ENCODE measurements around the gene FARS2.

Gene FARS2

DNA sequence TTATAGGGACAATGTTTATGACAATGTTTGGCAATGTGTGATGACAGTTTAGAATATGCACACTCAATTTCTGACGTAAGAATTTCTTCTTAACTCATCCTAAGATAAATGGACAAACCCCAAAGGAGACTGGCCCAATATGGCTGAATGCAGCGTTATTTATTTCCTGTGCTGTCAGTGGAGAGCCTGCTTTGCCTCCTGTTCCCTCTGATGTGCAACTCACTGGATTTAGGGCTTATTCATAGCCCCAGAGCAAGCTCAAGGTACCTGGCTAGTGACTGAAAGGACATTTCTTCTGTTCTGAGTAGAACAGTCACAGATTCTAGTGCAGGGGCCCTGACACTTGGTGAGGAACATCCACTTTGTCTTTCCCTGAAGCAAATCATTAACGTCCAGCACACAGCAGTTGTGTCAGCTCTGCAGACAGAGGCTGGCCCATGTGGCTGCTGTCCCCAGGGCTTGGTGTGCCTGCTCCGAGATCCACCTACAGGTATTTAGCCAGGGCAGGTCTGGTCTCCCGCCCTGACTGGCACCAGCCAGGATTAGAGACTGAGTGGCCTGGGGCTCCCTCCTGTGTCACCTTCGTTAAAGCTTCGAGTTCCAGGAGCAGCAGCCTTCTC, 64.8 kb downstream of the FARS2 start:
- no peak for DNase-seq

GRCh38 chr6:5328800-5329199, 67.5 kb downstream of the FARS2 start:
- DNase-seq: no peak

- DNase-seq: no peak
Observed at GRCh38 chr6:5331845-5332442, 70.6 kb downstream of the FARS2 start.

- no peak for DNase-seq
Observed at GRCh38 chr6:5333658-5334057, 72.3 kb downstream of the FARS2 start.

- DNase-seq: no peak
Observed at GRCh38 chr6:5334341-5334740, 73.0 kb downstream of the FARS2 start.

GRCh38 chr6:5335020-5335419, 73.7 kb downstream of the FARS2 start:
- no peak for DNase-seq

DNA sequence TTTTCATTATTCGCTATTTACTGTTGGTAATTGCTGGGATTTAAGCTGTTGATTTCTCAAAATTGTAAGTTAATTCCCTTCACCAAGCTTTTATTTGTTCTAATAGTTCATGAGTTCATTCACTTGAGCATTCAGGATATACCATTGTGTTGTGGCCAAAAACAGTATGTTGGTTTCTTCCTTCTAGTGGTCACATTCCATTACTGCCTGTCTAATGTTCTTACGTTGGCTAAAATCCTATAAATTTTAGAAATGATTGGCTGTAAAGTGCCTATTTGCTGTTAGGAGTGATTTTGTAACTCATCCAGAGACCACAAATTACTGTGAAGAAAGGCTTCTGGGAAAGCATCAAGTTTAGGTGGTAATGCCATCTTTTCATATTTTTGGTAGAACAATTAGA, 76.3 kb downstream of the FARS2 start:
- peak; percentile 16 for DNase-seq

DNA sequence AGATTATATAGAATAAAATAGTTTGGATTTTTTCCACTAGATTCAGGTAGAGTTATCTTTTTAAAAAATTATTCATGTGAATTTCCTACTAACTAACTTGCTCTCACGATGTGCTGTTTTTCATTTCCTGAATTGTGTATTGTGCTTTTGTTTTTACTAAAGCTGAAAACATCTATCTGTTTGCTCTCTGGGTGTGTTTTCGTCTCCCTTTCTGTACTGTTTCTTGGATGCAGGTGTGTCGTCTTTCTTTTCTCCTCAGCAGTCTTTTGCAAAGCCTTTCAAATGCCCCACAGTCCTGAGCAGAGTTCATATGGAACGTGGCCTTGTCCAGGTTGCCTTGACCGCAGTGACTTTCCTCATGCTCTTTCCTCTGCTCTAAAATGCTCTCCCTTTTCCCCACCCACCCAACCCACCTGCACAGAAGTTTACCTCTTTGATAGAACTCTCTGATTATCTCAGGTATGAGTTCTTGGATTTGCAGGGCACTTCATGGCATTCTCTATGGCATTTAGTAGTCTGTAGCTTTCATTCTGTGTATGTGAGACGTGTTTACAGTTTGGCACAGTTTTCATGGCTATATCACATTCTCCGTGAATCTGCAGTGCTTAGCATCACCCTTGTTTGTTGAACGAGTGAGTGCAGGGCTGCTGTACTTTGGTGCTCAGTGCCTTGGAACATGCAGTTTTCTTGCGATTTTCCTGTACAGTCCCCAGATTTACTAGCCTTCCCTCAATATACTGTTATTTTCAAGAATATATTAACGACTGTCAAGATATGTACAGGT, 77.1 kb downstream of the FARS2 start:
- DNase-seq: peak; percentile 31

DNA sequence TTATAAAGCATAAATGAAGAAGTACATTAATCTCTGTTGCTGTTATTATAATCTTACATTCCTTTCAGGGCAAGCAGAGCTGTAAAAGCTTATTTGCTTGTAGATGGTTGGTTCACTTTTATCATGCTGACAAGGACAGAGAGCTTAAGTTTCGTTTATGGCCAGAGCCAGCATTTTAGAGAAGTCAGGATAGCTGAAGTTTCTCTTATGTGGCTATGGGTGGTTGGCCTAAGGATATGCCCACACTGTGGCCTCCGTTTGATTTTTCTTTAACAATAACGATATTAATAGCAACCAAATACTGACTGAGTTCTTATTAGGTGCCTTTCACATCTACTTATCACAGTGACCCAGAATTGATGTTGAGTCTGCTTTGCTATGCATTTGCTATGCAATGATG, 78.5 kb downstream of the FARS2 start:
- no peak for DNase-seq

- no peak for DNase-seq
Observed at GRCh38 chr6:5341845-5342244, 80.5 kb downstream of the FARS2 start.

- DNase-seq: no peak
Observed at GRCh38 chr6:5343998-5344397, 82.7 kb downstream of the FARS2 start.

- no peak for DNase-seq
Observed at GRCh38 chr6:5345324-5345723, 84.0 kb downstream of the FARS2 start.

GRCh38 chr6:5351552-5352210, 90.4 kb downstream of the FARS2 start:
- no peak for DNase-seq

DNA sequence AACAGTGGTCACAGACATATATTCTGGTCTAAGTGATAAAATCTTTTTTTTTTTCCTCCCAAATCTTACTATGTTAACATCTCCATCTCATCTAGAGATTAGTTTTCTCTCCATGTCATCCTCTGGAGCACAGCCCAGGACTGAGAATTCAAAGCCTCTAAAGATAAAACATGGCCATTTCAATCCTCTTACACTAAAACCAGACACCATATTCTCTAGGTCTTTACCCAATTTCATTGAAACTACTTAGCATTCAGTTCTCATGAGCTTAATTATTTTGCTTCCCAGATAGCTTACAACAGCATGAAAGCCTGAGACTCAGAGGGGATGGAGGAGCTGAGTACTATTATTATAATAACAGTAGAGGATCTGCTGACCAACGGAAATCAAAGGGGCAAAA, 92.7 kb downstream of the FARS2 start:
- no peak for DNase-seq

DNA sequence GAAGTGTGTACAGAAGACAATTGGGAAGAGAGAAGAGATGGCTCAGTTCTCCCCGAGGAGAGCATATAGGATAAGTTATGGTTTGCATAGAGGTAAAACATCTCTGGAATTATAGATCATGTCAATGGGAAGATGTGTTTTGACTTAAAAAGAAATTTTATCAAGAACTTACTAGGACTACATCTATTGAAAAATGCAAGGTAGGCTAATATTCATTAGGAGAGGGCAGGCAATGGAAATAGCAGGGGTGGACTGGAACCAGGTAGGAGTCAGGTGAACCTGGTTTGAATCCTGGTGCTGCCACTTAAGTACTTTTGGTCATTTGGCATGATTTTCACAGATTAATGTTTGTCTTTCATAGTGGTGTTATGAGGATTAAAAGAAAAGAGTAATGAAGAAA, 96.2 kb downstream of the FARS2 start:
- DNase-seq: no peak

GRCh38 chr6:5359417-5359816, 98.1 kb downstream of the FARS2 start:
- DNase-seq: no peak

DNA sequence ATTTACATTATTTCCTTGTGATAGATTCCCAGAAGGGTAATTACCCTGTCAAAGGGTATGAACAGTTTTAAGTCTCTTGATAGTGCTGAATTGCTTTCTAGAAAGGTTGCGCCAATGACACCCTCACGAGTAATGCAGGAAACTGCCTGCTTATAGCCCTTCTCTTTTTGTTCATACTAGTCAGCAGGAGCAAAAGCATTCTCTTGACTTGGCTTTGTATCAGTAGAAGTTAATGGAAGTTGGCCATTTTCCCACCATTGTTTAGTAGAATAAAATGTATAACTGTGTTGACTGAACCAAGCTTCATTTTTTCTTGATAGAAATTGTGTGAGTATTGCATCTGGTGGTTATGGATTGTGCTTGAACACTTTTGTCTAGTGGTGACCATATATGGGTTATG, 100.1 kb downstream of the FARS2 start:
- DNase-seq: no peak

GRCh38 chr6:5365436-5366195, 104.3 kb downstream of the FARS2 start:
- DNase-seq: no peak

- no peak for DNase-seq
Observed at GRCh38 chr6:5366941-5367340, 105.6 kb downstream of the FARS2 start.

GRCh38 chr6:5367510-5367909, 106.2 kb downstream of the FARS2 start:
- no peak for DNase-seq

DNA sequence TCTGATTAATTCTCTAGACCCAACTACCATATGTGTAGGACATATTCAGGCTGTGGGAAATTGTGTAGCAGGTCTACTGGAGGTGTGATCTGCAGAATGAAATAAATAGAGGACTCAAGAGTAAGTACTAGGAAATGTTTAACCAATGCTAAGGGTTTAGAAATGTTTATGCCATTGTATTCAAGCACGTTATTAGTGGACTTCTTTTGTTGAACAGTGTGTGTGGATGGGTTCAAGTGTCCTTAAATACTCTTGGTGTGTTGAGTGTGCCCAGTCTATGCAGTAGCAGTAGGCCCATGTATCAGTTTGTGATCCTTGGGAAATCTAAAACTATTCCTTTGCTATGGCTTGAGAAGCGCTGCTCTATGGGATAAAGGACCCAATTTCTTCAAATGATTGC, 112.1 kb downstream of the FARS2 start:
- DNase-seq: no peak

DNA sequence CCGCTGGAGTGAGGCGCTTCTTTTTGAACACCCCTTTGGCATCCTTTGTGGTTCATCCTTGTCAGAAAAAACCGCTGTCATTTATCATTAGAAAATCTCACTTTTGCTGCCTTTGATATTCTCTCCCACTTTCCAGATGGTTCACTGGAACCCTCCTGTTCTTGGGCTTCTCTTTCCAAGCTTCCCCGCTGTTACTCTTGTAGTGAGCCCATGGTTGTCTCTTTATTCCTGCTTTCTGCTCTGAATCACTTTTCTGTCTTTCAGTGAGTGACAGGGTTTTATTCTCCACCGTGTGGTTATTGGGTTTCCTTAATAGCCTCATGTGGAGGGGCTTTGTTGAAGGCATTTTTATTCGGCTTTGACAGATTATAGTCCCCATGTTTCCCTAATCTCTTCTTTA, 117.0 kb downstream of the FARS2 start:
- DNase-seq: no peak

DNA sequence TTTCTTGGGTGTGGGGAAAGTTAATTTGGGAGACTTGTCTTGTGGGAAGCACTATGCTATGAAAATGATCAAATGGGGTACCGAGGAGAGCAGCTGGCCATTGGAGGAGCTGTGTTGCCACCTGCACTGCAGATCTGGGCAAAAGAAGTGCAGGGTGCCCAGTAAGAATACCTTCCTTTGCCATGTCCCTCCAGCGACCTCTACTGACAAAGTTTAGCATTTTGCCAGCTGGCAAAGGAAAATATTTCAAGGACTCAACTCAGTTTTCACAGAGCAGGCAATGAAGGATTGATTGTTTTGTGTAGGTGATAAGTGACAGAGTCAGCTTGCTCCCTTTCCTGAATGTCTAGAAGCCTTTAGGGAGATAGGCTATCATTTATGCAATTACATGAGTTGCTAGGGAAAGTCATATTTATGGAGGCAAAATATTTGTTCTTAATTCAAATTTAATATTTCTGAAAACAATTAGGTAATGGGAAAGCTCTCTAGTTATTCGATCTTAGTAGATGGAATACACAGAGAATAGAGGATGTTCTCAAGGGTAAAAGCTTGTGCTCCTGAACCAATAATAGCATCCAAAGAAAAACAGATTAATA, 118.4 kb downstream of the FARS2 start:
- peak; percentile 61 for DNase-seq
